Osteocyte (in vitro differentiated cells): ENCODE results near the gene RBM25. TPM values are rescaled to one million over a fixed set of nuclear protein-coding genes. Genes with fewer than 3 reads are reported as not detected.
"Not testable (repeated sequence)": the region's sequence is repeated elsewhere in the genome, so short reads cannot be mapped to it uniquely, and the experiment has no call there.

Experiments
- DNase-seq: peaks from one replicate; pipeline ENCODE4 v3.0.0; 2021; ENCODE audit warnings: mixed read lengths; ENCODE audit not compliant: unreplicated experiment; ENCODE audit errors: extremely low spot score
- H3K27ac Mint-ChIP-seq: one replicate; pipeline ENCODE4 v1.8.0; 2021; ENCODE audit warnings: mild to moderate bottlenecking, mixed read lengths; ENCODE audit not compliant: unreplicated experiment
- H3K27me3 Mint-ChIP-seq: one replicate; pipeline ENCODE4 v1.8.0; 2021; ENCODE audit warnings: mixed read lengths; ENCODE audit not compliant: unreplicated experiment
- H3K36me3 Mint-ChIP-seq: one replicate; pipeline ENCODE4 v1.8.0; 2021; ENCODE audit warnings: mixed read lengths; ENCODE audit not compliant: unreplicated experiment
- H3K4me1 Mint-ChIP-seq: one replicate; pipeline ENCODE4 v1.8.0; 2021; ENCODE audit warnings: mixed read lengths; ENCODE audit not compliant: unreplicated experiment
- H3K4me3 Mint-ChIP-seq: one replicate; pipeline ENCODE4 v1.8.0; 2021; ENCODE audit warnings: mild to moderate bottlenecking, moderate library complexity, mixed read lengths; ENCODE audit not compliant: unreplicated experiment
- H3K9me3 Mint-ChIP-seq: one replicate; pipeline ENCODE4 v1.8.0; 2021; ENCODE audit warnings: mixed read lengths; ENCODE audit not compliant: unreplicated experiment
- CTCF ChIP-seq: fragments of 200-600 bp; sonication (generic); IDR thresholded peaks from 2 replicates; pipeline ENCODE4 v1.5.0; 2021; ENCODE audit warnings: antibody characterized with exemption, mild to moderate bottlenecking, moderate library complexity
- total RNA-seq: library from RNA; stranded (reverse); gene quantifications from 2 replicates; pipeline ENCODE4 v1.2.1, GENCODE V29; 2021

The RBM25 gene
- total RNA-seq, 1 donor from 2014 or later: 62.7 TPM

- H3K36me3 Mint-ChIP-seq: peaks cover 45% of the 10 kb centered on the region
- no peaks in the 10 kb centered on the region for H3K27me3 Mint-ChIP-seq
- no peaks in the 10 kb centered on the region for H3K4me1 Mint-ChIP-seq
- no peak overlapping the region for H3K4me3 Mint-ChIP-seq
- no peaks in the 10 kb centered on the region for H3K9me3 Mint-ChIP-seq
- no peak for TF ChIP-seq CTCF
- no peak overlapping the region for H3K27ac Mint-ChIP-seq
- peak; percentile 21 for DNase-seq
These were observed 109.9 kb downstream of the RBM25 start for GRCh38 chr14:73168274-73168673.

- TF ChIP-seq CTCF: no peak
- no peaks in the 10 kb centered on the region for H3K4me1 Mint-ChIP-seq
- no peak overlapping the region for H3K4me3 Mint-ChIP-seq
- peaks cover 43% of the 10 kb centered on the region for H3K36me3 Mint-ChIP-seq
- peak; percentile 76 for DNase-seq
- H3K27me3 Mint-ChIP-seq: no peaks in the 10 kb centered on the region
- H3K27ac Mint-ChIP-seq: no peak overlapping the region
- H3K9me3 Mint-ChIP-seq: no peaks in the 10 kb centered on the region
These were observed 110.4 kb downstream of the RBM25 start for GRCh38 chr14:73168691-73169090.

- not testable (repeated sequence) for H3K4me3 Mint-ChIP-seq, H3K27me3 Mint-ChIP-seq, H3K4me1 Mint-ChIP-seq, H3K27ac Mint-ChIP-seq, H3K9me3 Mint-ChIP-seq
- peak; percentile 30 for DNase-seq
- H3K36me3 Mint-ChIP-seq: peaks cover 41% of the 10 kb centered on the region
These were observed 111.5 kb downstream of the RBM25 start for GRCh38 chr14:73169855-73170254.

- no peaks in the 10 kb centered on the region for H3K4me1 Mint-ChIP-seq
- no peaks in the 10 kb centered on the region for H3K9me3 Mint-ChIP-seq
- peak; percentile 57 for DNase-seq
- H3K4me3 Mint-ChIP-seq: no peak overlapping the region
- H3K27me3 Mint-ChIP-seq: no peaks in the 10 kb centered on the region
- H3K27ac Mint-ChIP-seq: no peak overlapping the region
- no peak for TF ChIP-seq CTCF
- H3K36me3 Mint-ChIP-seq: peaks cover 46% of the 10 kb centered on the region
These were observed 112.4 kb downstream of the RBM25 start for GRCh38 chr14:73170686-73171085.

GRCh38 chr14:73172500-73172899 is 114.2 kb downstream of the RBM25 start:
- no peaks in the 10 kb centered on the region for H3K4me1 Mint-ChIP-seq
- H3K9me3 Mint-ChIP-seq: no peaks in the 10 kb centered on the region
- H3K4me3 Mint-ChIP-seq: no peak overlapping the region
- no peak for DNase-seq
- peaks cover 43% of the 10 kb centered on the region for H3K36me3 Mint-ChIP-seq
- TF ChIP-seq CTCF: no peak
- no peaks in the 10 kb centered on the region for H3K27me3 Mint-ChIP-seq
- no peak overlapping the region for H3K27ac Mint-ChIP-seq

GRCh38 chr14:73173092-73173735 is 114.9 kb downstream of the RBM25 start:
- peak; percentile 73 for TF ChIP-seq CTCF
- Mint-ChIP-seq H3K27ac (no peak overlapping the region), H3K27me3 (no peaks in the 10 kb centered on the region), H3K36me3 (peaks cover 43% of the 10 kb centered on the region), H3K9me3 (no peaks in the 10 kb centered on the region), H3K4me1 (no peaks in the 10 kb centered on the region), H3K4me3 (no peak overlapping the region)
- DNase-seq: no peak
